ENCODE measurements around the gene CD180. TPM values are rescaled to one million over a fixed set of nuclear protein-coding genes. Genes with fewer than 3 reads are reported as not detected.

The CD180 gene
- total RNA-seq, 1 donor, result not detected

DNA sequence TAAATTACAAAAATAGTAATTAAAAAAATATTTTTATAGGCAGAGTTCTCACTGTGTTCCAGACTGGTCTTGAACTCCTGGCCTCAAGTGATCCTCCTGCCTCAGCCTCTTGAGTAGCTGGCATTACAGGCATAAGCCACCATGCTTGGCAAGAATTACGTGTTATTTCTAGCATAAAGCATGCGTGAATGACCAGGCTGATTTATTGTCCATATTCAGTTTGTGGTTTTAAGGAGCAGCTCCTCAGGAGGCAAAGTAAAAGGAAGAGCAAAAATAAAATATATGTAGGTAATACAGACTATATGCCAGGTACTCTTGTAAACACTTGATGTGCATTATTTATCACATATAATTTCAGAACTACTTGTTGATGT lies 7.1 kb upstream of the CD180 start:
- H3K4me3 ChIP-seq (ENCODE audit: low read depth, low read length), result no peak overlapping the region
- no peak for DNase-seq (ENCODE audit: low read depth)
- TF ChIP-seq, protein P1, sequence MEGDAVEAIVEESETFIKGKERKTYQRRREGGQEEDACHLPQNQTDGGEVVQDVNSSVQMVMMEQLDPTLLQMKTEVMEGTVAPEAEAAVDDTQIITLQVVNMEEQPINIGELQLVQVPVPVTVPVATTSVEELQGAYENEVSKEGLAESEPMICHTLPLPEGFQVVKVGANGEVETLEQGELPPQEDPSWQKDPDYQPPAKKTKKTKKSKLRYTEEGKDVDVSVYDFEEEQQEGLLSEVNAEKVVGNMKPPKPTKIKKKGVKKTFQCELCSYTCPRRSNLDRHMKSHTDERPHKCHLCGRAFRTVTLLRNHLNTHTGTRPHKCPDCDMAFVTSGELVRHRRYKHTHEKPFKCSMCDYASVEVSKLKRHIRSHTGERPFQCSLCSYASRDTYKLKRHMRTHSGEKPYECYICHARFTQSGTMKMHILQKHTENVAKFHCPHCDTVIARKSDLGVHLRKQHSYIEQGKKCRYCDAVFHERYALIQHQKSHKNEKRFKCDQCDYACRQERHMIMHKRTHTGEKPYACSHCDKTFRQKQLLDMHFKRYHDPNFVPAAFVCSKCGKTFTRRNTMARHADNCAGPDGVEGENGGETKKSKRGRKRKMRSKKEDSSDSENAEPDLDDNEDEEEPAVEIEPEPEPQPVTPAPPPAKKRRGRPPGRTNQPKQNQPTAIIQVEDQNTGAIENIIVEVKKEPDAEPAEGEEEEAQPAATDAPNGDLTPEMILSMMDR (IDR thresholded peaks at IDR 0.05; ENCODE audit: insufficient read depth, low read depth, low read length), result no peak

DNA sequence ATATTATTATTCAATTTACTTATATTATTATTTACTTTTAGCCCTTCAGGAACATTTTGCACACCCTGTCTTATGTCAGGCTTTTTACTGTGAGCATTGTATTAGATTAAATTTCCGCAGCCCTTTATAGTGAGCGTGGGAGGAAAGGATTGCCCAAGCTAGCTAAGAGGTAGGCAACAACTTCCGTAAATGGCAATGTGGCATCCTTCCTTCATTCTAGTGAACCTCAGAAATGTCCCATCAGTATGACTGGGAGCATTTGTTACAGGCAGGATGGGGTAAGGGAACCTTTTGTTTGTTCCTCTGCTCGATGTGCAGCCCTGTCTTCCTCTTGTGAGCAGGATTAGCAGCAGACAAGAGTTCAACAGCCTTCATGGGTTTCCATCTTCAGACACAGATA lies 6.2 kb upstream of the CD180 start:
- DNase-seq (ENCODE audit: low read depth), result no peak
- TF ChIP-seq, protein P1 (IDR thresholded peaks at IDR 0.05; ENCODE audit: insufficient read depth, low read depth, low read length), result no peak

DNA sequence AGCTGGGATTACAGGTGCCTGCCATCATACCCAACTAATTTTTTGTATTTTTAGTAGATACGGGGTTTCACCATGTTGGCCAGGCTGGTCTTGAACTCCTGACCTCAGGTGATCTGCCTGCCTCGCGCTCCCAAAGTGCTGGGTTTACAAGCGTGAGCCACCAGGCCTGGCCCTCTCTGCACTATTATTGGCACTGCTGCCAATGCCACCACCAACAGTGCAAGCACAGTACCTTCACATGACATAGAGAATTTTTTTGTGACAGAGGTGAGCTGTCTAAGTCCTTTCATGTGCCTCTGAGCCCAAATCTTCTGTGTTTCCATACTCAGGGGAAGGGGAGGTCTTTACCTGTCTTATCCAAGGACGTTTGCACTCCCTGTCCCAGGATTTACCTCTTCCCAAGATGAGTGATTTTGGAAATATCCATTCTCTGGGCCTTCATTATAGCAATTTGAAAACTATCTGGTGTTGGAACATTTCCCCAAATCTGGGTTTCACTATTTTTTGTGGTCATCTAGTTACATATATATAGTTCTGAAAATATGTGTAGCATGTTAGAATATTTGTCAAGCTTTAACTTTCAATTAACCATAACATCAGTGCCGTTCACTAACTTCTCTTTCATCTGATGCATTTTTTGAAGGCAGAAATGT lies 5.4 kb upstream of the CD180 start:
- TF ChIP-seq, protein P1 (IDR thresholded peaks at IDR 0.05; ENCODE audit: insufficient read depth, low read depth, low read length), result no peak
- H3K4me3 ChIP-seq (ENCODE audit: low read depth, low read length), result no peak overlapping the region
- no peak for DNase-seq (ENCODE audit: low read depth)

More for the DNA sequence above, 6.2 kb upstream of the CD180 start:
- no peak overlapping the region for H3K4me3 ChIP-seq (ENCODE audit: low read depth, low read length)

DNA sequence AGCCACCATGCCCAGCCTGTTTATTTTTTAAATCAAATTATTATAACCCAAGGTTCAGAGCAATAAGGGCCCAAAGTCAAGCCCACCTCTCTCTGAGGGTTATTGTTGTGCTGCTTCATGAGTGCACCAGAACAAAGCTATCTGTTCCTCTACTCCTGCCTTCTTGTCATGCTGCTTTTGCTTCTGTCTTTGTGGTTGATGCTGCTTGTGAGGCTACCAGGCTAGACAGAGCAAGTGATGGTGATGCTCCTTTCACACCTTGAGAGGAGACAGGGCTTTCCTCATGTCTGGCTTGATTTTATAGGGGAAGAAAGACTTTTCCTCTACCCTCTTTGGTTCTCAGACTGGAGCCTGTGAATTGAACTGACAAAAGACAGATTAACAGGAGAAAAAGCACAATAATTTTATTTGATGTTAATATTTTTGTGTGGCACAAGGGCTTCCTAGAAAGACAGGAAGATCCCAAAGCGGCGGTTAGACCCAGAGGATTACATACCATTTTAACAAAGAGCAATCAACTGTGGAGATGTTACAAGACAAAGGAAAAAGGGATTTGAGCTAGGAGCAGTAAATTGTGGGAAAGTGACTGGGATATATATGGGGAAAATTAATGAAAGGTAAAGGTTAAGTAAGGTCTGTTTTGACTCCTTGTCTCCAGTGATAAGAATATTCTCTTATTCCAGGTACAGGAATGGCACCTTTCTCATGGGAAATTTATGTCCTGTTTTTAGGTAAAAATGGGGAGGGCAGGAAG lies 4.4 kb upstream of the CD180 start:
- TF ChIP-seq, protein P1 (IDR thresholded peaks at IDR 0.05; ENCODE audit: insufficient read depth, low read depth, low read length), result no peak
- no peak overlapping the region for H3K4me3 ChIP-seq (ENCODE audit: low read depth, low read length)
- no peak for DNase-seq (ENCODE audit: low read depth)

DNA sequence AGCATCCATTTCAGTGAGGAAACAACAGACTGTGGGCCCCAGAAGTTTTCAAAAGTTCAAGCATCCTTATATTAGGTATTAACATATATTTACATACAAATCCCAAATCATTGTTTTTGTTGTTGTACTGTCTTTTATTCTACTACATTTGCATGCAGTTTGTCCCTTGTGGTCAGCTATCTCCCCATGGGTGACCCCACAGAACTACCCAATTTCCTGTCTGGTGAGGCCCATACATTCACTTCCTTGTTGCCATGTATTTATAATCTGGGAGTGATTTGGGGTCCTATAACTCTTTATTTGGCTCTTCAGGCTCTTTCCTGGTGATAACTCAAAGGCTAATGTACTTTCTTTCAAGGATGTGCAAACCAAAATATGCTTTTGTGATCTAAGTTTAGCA lies 3.3 kb upstream of the CD180 start:
- H3K4me3 ChIP-seq (ENCODE audit: low read depth, low read length), result no peak overlapping the region
- no peak for DNase-seq (ENCODE audit: low read depth)
- TF ChIP-seq, protein P1 (IDR thresholded peaks at IDR 0.05; ENCODE audit: insufficient read depth, low read depth, low read length), result no peak

DNA sequence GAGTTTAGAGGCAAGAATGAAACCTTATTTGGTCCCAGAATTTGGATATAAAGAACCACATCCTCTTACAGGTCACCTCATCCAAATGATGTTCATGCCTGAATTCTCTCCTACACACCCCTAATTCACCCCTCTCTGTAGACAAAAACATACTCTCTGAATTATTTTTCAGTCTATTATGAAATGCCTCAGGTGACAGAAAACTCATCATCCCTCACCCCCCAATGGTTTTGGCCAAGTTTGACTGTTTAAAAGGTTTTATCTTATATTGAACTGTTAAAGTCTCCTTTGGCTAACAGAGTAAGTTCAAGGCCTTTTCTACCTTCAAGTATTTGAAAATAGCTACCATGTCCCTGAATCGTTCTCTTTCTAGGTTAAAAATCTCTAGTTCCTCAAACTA lies 2.3 kb upstream of the CD180 start:
- H3K4me3 ChIP-seq (ENCODE audit: low read depth, low read length), result no peak overlapping the region
- DNase-seq (ENCODE audit: low read depth), result no peak
- TF ChIP-seq, protein P1 (IDR thresholded peaks at IDR 0.05; ENCODE audit: insufficient read depth, low read depth, low read length), result no peak
